Cardiac fibroblast (primary cell): ENCODE results near the gene RBPJ.
A peak's percentile ranks its signal among the peaks of the same experiment; 100 is the strongest.

Experiments used
- DNase-seq, 2 donors: peaks; one replicate each; pipeline versions ENCODE4 v3.0.0 to v3.0.0-alpha.2; 2010; ENCODE audit warnings: low read depth in 2 of 2
- H3K4me3 ChIP-seq, 2 donors: replicated peaks in 1 of 2; 1 replicate in 1 of 2; 2 replicates in 1 of 2; pipeline ENCODE4 v1.5.1; 2011; ENCODE audit warnings: low read depth in 2 of 2, low read length in 2 of 2, mild to moderate bottlenecking in 2 of 2, moderate library complexity in 1 of 2
- CTCF ChIP-seq: IDR thresholded peaks from one replicate; pipeline ENCODE4 v1.5.1; 2011; ENCODE audit warnings: low read depth, mild to moderate bottlenecking, low read length, inconsistent platforms

Gene RBPJ

GRCh38 chr4:26369132-26369531, 48.3 kb downstream of the RBPJ start:
- no peak for TF ChIP-seq CTCF
- DNase-seq, result no peak
- no peak overlapping the region for H3K4me3 ChIP-seq

GRCh38 chr4:26369581-26369980, 48.8 kb downstream of the RBPJ start:
- no peak for TF ChIP-seq CTCF
- DNase-seq, result no peak
- H3K4me3 ChIP-seq, result no peak overlapping the region

GRCh38 chr4:26372076-26372475, 51.3 kb downstream of the RBPJ start:
- no peak for TF ChIP-seq CTCF
- no peak for DNase-seq
- H3K4me3 ChIP-seq, result no peak overlapping the region

- H3K4me3 ChIP-seq, result no peak overlapping the region
- no peak for TF ChIP-seq CTCF
- peak; percentile 78 to 80 for DNase-seq
These were observed 51.8 kb downstream of the RBPJ start for GRCh38 chr4:26372525-26373172.

- DNase-seq, result no peak
- no peak for TF ChIP-seq CTCF
- H3K4me3 ChIP-seq, result no peak overlapping the region
These were observed 54.7 kb downstream of the RBPJ start for GRCh38 chr4:26375551-26375950.

GRCh38 chr4:26377328-26378311, 56.8 kb downstream of the RBPJ start:
- no peak overlapping the region for H3K4me3 ChIP-seq
- no peak for DNase-seq
- TF ChIP-seq CTCF, result no peak
